B cell (primary cell): ENCODE results near the gene GRK3. TPM values are rescaled to one million over a fixed set of nuclear protein-coding genes. Genes with fewer than 3 reads are reported as not detected.

Source experiments
- ATAC-seq: fragments of 200-7000 bp; cut with Tn5 transposase; one replicate; pipeline ENCODE4 v1.10.0; 2021; ENCODE audit warnings: low read depth, mild to moderate bottlenecking, moderate number of reproducible peaks, moderate library complexity
- CTCF ChIA-PET: fragments of 350-600 bp; sonication (Branson Sonifier 250); formaldehyde crosslinking; loops from one replicate; lab custom pipeline; 2021; ENCODE audit warnings: antibody characterized with exemption, inconsistent platforms; lab: Charles Lee
- POLR2A ChIA-PET: fragments of 350-600 bp; sonication (Branson Sonifier 250); formaldehyde crosslinking; loops from one replicate; lab custom pipeline; 2021; ENCODE audit warnings: antibody characterized with exemption; lab: Charles Lee
- DNase-seq: peaks from one replicate; pipeline ENCODE4 v3.0.0; 2013
- H2AFZ ChIP-seq: 2 replicates; pipeline ENCODE4 v1.6.1; 2012; ENCODE audit warnings: mild to moderate bottlenecking, low read depth, low read length; ENCODE audit not compliant: insufficient read depth, poor library complexity, severe bottlenecking
- H3K27ac ChIP-seq, 2 donors: 1 replicate in 1 of 2; 2 replicates in 1 of 2; pipeline ENCODE4 v1.5.1; 2012 to 2013; ENCODE audit warnings: low read length in 2 of 2, mild to moderate bottlenecking in 2 of 2, moderate library complexity in 1 of 2
- H3K27me3 ChIP-seq, 4 experiments: fragments of 200-600 bp in 1 of 4; sonication (generic) in 1 of 4; replicated peaks in 1 of 4; 1 replicate in 2 of 4; 2 replicates in 2 of 4; pipeline versions ENCODE4 v1.6.1 to v1.7.0; 2013 to 2016; ENCODE audit warnings: low read length in 3 of 4, mild to moderate bottlenecking in 2 of 4, mixed read lengths in 1 of 4, moderate library complexity in 1 of 4; ENCODE audit not compliant: insufficient read depth in 4 of 4, control insufficient read depth in 3 of 4; ENCODE audit errors: control extremely low read depth in 1 of 4
- H3K36me3 ChIP-seq, 2 experiments: replicated peaks in 1 of 2; 1 replicate in 1 of 2; 2 replicates in 1 of 2; pipeline versions ENCODE4 v1.6.1 to v1.7.1; 2013; ENCODE audit warnings: low read length in 1 of 2; ENCODE audit not compliant: insufficient read depth in 2 of 2, control insufficient read depth in 1 of 2; ENCODE audit errors: control extremely low read depth in 1 of 2, extremely low read depth in 1 of 2
- H3K4me1 ChIP-seq, 2 donors: fragments of 200-600 bp in 1 of 2; sonication (generic) in 1 of 2; 1 replicate in 1 of 2; 2 replicates in 1 of 2; pipeline versions ENCODE4 v1.5.1 to v1.6.1; 2013 to 2017; ENCODE audit warnings: low read length in 2 of 2; ENCODE audit not compliant: control insufficient read depth in 2 of 2, insufficient read depth in 2 of 2
- H3K4me2 ChIP-seq: replicated peaks from 2 replicates; pipeline ENCODE3; 2012; ENCODE audit warnings: mild to moderate bottlenecking, low read depth, low read length; ENCODE audit not compliant: poor library complexity, severe bottlenecking
- H3K4me3 ChIP-seq, 5 experiments: fragments of 200-600 bp in 1 of 5; sonication (generic) in 1 of 5; 1 replicate in 3 of 5; 2 replicates in 2 of 5; pipeline versions ENCODE4 v1.5.1 to v1.7.0; 2011 to 2016; ENCODE audit warnings: low read length in 4 of 5, mild to moderate bottlenecking in 4 of 5, low read depth in 2 of 5, control low read depth in 1 of 5, moderate library complexity in 1 of 5; ENCODE audit not compliant: insufficient read depth in 1 of 5; ENCODE audit errors: control extremely low read depth in 1 of 5, extremely low read depth in 1 of 5
- H3K79me2 ChIP-seq: fragments of 200-600 bp; sonication (generic); one replicate; pipeline ENCODE4 v1.6.0; 2016; ENCODE audit warnings: low read length; ENCODE audit not compliant: control insufficient read depth, insufficient read depth
- H3K9ac ChIP-seq: fragments of 200-600 bp; sonication (generic); 2 replicates; pipeline ENCODE4 v1.6.1; 2017; ENCODE audit warnings: mild to moderate bottlenecking, low read length, moderate library complexity
- H3K9me3 ChIP-seq, 3 donors: one replicate each; pipeline versions ENCODE4 v1.6.1 to v1.7.1; 2013; ENCODE audit warnings: low read length in 2 of 3; ENCODE audit not compliant: control insufficient read depth in 2 of 3, insufficient read depth in 1 of 3; ENCODE audit errors: control extremely low read depth in 1 of 3
- H4K20me1 ChIP-seq: 2 replicates; pipeline ENCODE4 v1.6.0; 2012; ENCODE audit warnings: mild to moderate bottlenecking, low read length; ENCODE audit not compliant: insufficient read depth, control insufficient read depth, poor library complexity, severe bottlenecking
- H3K27ac Mint-ChIP-seq: one replicate; pipeline ENCODE4 v1.8.0; 2021; ENCODE audit warnings: mixed read lengths
- H3K27me3 Mint-ChIP-seq: one replicate; pipeline ENCODE4 v1.8.0; 2021; ENCODE audit warnings: mixed read lengths
- H3K4me1 Mint-ChIP-seq: one replicate; pipeline ENCODE4 v1.8.0; 2021; ENCODE audit warnings: mixed read lengths
- H3K4me3 Mint-ChIP-seq: one replicate; pipeline ENCODE4 v1.8.0; 2021; ENCODE audit warnings: mixed read lengths
- H3K9me3 Mint-ChIP-seq: one replicate; pipeline ENCODE4 v1.8.0; 2022; ENCODE audit warnings: mixed read lengths; ENCODE audit not compliant: insufficient read depth
- CTCF ChIP-seq: fragments of 200-600 bp; IDR thresholded peaks from one replicate; pipeline ENCODE4 v1.8.0; 2022; ENCODE audit warnings: antibody characterized with exemption, mild to moderate bottlenecking
- EZH2 ChIP-seq: IDR thresholded peaks from 2 replicates; pipeline ENCODE4 v1.6.1; 2012; ENCODE audit warnings: borderline replicate concordance, low read depth, mild to moderate bottlenecking, moderate library complexity, low read length; ENCODE audit not compliant: insufficient read depth, poor library complexity, severe bottlenecking
- WGBS: methylation state at CpG from one replicate; pipeline ENCODE4 v1.1.5; 2013; ENCODE audit warnings: missing lambda C conversion rate; ENCODE audit not compliant: insufficient coverage; 5-methylcytosine and 5-hydroxymethylcytosine counted together
- intact Hi-C: fragments of 100-400 bp; cut with micrococcal nuclease; formaldehyde crosslinking; loops from one replicate; pipeline ENCODE4 v1.10.0; 2022
- polyA plus RNA-seq: library from polyadenylated mRNA; depleted of rRNA; stranded (reverse); fragments of >200 nt; gene quantifications from 2 replicates; pipeline ENCODE4 v1.2.3, GENCODE V29; 2012
- total RNA-seq, 2 donors: library from RNA; stranded (reverse); fragments of 120-200 nt in 1 of 2; gene quantifications; 1 replicate in 1 of 2; 2 replicates in 1 of 2; pipeline versions ENCODE4 v1.2.3 to v1.2.4, GENCODE V29; 2013 to 2022

Gene GRK3
- total and polyA plus RNA-seq, 2 donors (not counting 1 experiment from before 2014, with no cell fraction given), result 17.6 to 61.0 TPM

GRCh38 chr22:25569361-25569760 is 4.9 kb downstream of the GRK3 start:
- peaks cover 75% of the 10 kb centered on the region for H3K4me1 Mint-ChIP-seq

More at GRCh38 chr22:25569361-25569760, 4.9 kb downstream of the GRK3 start:
- no peaks in the 10 kb centered on the region for H3K27me3 ChIP-seq
- ChIA-PET POLR2A (no interaction called here), CTCF (interaction anchor here (0.9 to 1.6 kb wide), 5 partner anchors 23 to 203 kb away, joined by 3 to 5 read pairs (median 3); no protein-coding TSS in a partner anchor)
- H3K79me2 ChIP-seq, result peaks cover 94% of the 10 kb centered on the region
- no peak overlapping the region for H2AFZ ChIP-seq
- Mint-ChIP-seq H3K27me3 (no peaks in the 10 kb centered on the region), H3K27ac (peak overlapping the region; percentile 64), H3K9me3 (no peaks in the 10 kb centered on the region), H3K4me3 (peak overlapping the region; percentile 49)
- H4K20me1 ChIP-seq, result peaks cover 74% of the 10 kb centered on the region
- intact Hi-C loops, result loop anchor here (5.0 to 10.0 kb wide), 2 partner anchors 33 to 1135 kb away; no protein-coding TSS in a partner anchor
- H3K4me2 ChIP-seq, result peak overlapping the region; percentile 12
- 71% methylated on average over 9 of the region's 9 CpGs for WGBS
- peaks cover 47 to 49% of the 10 kb centered on the region in 2 donors for H3K4me1 ChIP-seq
- TF ChIP-seq EZH2, result no peak
- no peak for TF ChIP-seq CTCF
- no peak for DNase-seq
- H3K36me3 ChIP-seq, result peaks cover 3 to 7% of the 10 kb centered on the region in 2 experiments
- no peak for ATAC-seq
- no peaks in the 10 kb centered on the region for H3K9me3 ChIP-seq
- peak overlapping the region in 1 of 2 donors; percentile 22 for H3K27ac ChIP-seq
- H3K9ac ChIP-seq, result no peak overlapping the region
- H3K4me3 ChIP-seq, result no peak overlapping the region
